Muscle of back (tissue), 11 donors: ENCODE data around the gene HOPX. TPM values are rescaled to one million over a fixed set of nuclear protein-coding genes. Genes with fewer than 3 reads are reported as not detected.
"Not testable (repeated sequence)": the region's sequence is repeated elsewhere in the genome, so short reads cannot be mapped to it uniquely, and the experiment has no call there.

Experiments
- DNase-seq, 3 donors: peaks; one replicate each; pipeline versions ENCODE4 v3.0.0 to v3.0.0-alpha.2; 2013
- polyA plus RNA-seq, 10 donors: library from polyadenylated mRNA; unstranded; fragments of 120-200 nt; gene quantifications; one replicate each; pipeline ENCODE4 v1.2.1, GENCODE V29; 2013; ENCODE audit not compliant: insufficient read length in 10 of 10

Gene HOPX
- polyA plus RNA-seq, 10 donors, result 11.0 to 47.7 (median 32.5) TPM

- no peak for DNase-seq
Measured at GRCh38 chr4:56657128-56657527, 24.0 kb downstream of the HOPX start.

GRCh38 chr4:56656346-56656643, 24.8 kb downstream of the HOPX start:
- DNase-seq, result peak in 1 of 3 donors; percentile 52

GRCh38 chr4:56655627-56656345, 25.3 kb downstream of the HOPX start:
- peak in 1 of 3 donors; percentile 73 for DNase-seq

- peak in 1 of 3 donors; percentile 41 for DNase-seq
Measured at GRCh38 chr4:56655209-56655626, 25.9 kb downstream of the HOPX start.

GRCh38 chr4:56654238-56654632, 26.9 kb downstream of the HOPX start:
- peak in 2 of 3 donors; percentile 22 to 45 for DNase-seq

- no peak for DNase-seq
Measured at GRCh38 chr4:56653461-56654237, 27.4 kb downstream of the HOPX start.

GRCh38 chr4:56652196-56652595, 28.9 kb downstream of the HOPX start:
- DNase-seq, result no peak

GRCh38 chr4:56651056-56651350, 30.1 kb downstream of the HOPX start:
- no peak for DNase-seq

- DNase-seq, result no peak
Measured at GRCh38 chr4:56650262-56651055, 30.6 kb downstream of the HOPX start.

GRCh38 chr4:56649445-56650261, 31.4 kb downstream of the HOPX start:
- no peak for DNase-seq

GRCh38 chr4:56648824-56649151, 32.3 kb downstream of the HOPX start:
- DNase-seq, result no peak

- DNase-seq, result peak in 1 of 3 donors; percentile 59
Measured at GRCh38 chr4:56648021-56648823, 32.9 kb downstream of the HOPX start.

- DNase-seq, result no peak
Measured at GRCh38 chr4:56646341-56646740, 34.8 kb downstream of the HOPX start.

GRCh38 chr4:56643596-56643995, 37.5 kb downstream of the HOPX start:
- no peak for DNase-seq

- DNase-seq, result peak in 2 of 3 donors; percentile 35 to 91
Measured at GRCh38 chr4:56641494-56642051, 39.5 kb downstream of the HOPX start.

GRCh38 chr4:56640621-56641493, 40.2 kb downstream of the HOPX start:
- DNase-seq, result no peak

- DNase-seq, result no peak
Measured at GRCh38 chr4:56637791-56638190, 43.3 kb downstream of the HOPX start.

GRCh38 chr4:56637154-56637553, 43.9 kb downstream of the HOPX start:
- no peak for DNase-seq

GRCh38 chr4:56634954-56635353, 46.1 kb downstream of the HOPX start:
- DNase-seq, result not testable (repeated sequence)

GRCh38 chr4:56633486-56633885, 47.6 kb downstream of the HOPX start:
- no peak for DNase-seq
